Cortex of kidney (tissue), 1 donor: ENCODE results near the gene RFTN1.
"Not testable (repeated sequence)": the region's sequence is repeated elsewhere in the genome, so short reads cannot be mapped to it uniquely, and the experiment has no call there.

Experiments
- DNase-seq: peaks from one replicate; lab custom pipeline; 2025; lab: John Stamatoyannopoulos, UW

The RFTN1 gene

GRCh38 chr3:16328124-16328523 lies 185.4 kb downstream of the RFTN1 start:
- DNase-seq: no peak

- DNase-seq: no peak
These were observed 186.7 kb downstream of the RFTN1 start for GRCh38 chr3:16326724-16327349.

- no peak for DNase-seq
These were observed 187.6 kb downstream of the RFTN1 start for GRCh38 chr3:16325850-16326249.

GRCh38 chr3:16323737-16324136 lies 189.8 kb downstream of the RFTN1 start:
- no peak for DNase-seq

GRCh38 chr3:16322189-16322588 lies 191.3 kb downstream of the RFTN1 start:
- no peak for DNase-seq

GRCh38 chr3:16320711-16321110 lies 192.8 kb downstream of the RFTN1 start:
- no peak for DNase-seq

GRCh38 chr3:16319723-16320122 lies 193.8 kb downstream of the RFTN1 start:
- DNase-seq: no peak

GRCh38 chr3:16319307-16319706 lies 194.2 kb downstream of the RFTN1 start:
- DNase-seq: no peak

- DNase-seq: no peak
These were observed 195.3 kb downstream of the RFTN1 start for GRCh38 chr3:16318176-16318575.

GRCh38 chr3:16317561-16317945 lies 195.9 kb downstream of the RFTN1 start:
- no peak for DNase-seq

- no peak for DNase-seq
These were observed 196.5 kb downstream of the RFTN1 start for GRCh38 chr3:16316847-16317560.

- no peak for DNase-seq
These were observed 197.1 kb downstream of the RFTN1 start for GRCh38 chr3:16316396-16316795.

GRCh38 chr3:16315623-16316022 lies 197.9 kb downstream of the RFTN1 start:
- no peak for DNase-seq

- DNase-seq: no peak
These were observed 199.4 kb downstream of the RFTN1 start for GRCh38 chr3:16313886-16314645.

GRCh38 chr3:16311960-16312451 lies 201.5 kb downstream of the RFTN1 start:
- no peak for DNase-seq

GRCh38 chr3:16310486-16310885 lies 203.0 kb downstream of the RFTN1 start:
- not testable (repeated sequence) for DNase-seq

GRCh38 chr3:16309558-16309957 lies 203.9 kb downstream of the RFTN1 start:
- DNase-seq: no peak

GRCh38 chr3:16308727-16309126 lies 204.8 kb downstream of the RFTN1 start:
- no peak for DNase-seq

GRCh38 chr3:16307832-16308531 lies 205.5 kb downstream of the RFTN1 start:
- no peak for DNase-seq

GRCh38 chr3:16305111-16305541 lies 208.4 kb downstream of the RFTN1 start:
- no peak for DNase-seq

GRCh38 chr3:16304061-16305010 lies 209.2 kb downstream of the RFTN1 start:
- DNase-seq: no peak
